G401 (cell line): ENCODE data around the gene VWA8. TPM values are rescaled to one million over a fixed set of nuclear protein-coding genes. Genes with fewer than 3 reads are reported as not detected.

Experiments used
- DNase-seq: peaks from one replicate; pipeline ENCODE4 v3.0.0-alpha.2; 2015; ENCODE audit warnings: low spot score
- in situ Hi-C: cut with HindIII; loops from 2 replicates; pipeline ENCODE4 v1.10.0; 2016; ENCODE audit warnings: low sequenced_read_pairs, mixed read lengths
- total RNA-seq: library from RNA; depleted of rRNA; stranded (reverse); fragments of >200 nt; shearing (Covaris generic); gene quantifications from 2 replicates; pipeline ENCODE4 v1.2.3, GENCODE V29; 2014; rRNA removed

VWA8 gene
- 12.9 and 19.2 TPM in 2 replicates for total RNA-seq

GRCh38 chr13:41960637-41961465 lies at the start of gene VWA8:
Gene VWA8, minus strand, starts transcription at chr13:41961109. Its CDS starts 94 bp downstream, at chr13:41961015.
- in situ Hi-C loops, result no loop called here
- DNase-seq, result peak; percentile 76

GRCh38 chr13:42009057-42009456 lies 48.1 kb upstream of the VWA8 start:
- DNase-seq, result no peak
- in situ Hi-C loops, result no loop called here

GRCh38 chr13:42007844-42008243 lies 46.9 kb upstream of the VWA8 start:
- in situ Hi-C loops, result no loop called here
- DNase-seq, result no peak

GRCh38 chr13:42002066-42002465 lies 41.2 kb upstream of the VWA8 start:
- in situ Hi-C loops, result no loop called here
- DNase-seq, result no peak

GRCh38 chr13:42001580-42001979 lies 40.7 kb upstream of the VWA8 start:
- DNase-seq, result no peak
- in situ Hi-C loops, result no loop called here

GRCh38 chr13:42000846-42001245 lies 39.9 kb upstream of the VWA8 start:
- in situ Hi-C loops, result no loop called here
- DNase-seq, result no peak

GRCh38 chr13:41997396-41997795 lies 36.5 kb upstream of the VWA8 start:
- DNase-seq, result no peak
- in situ Hi-C loops, result no loop called here

- no peak for DNase-seq
- in situ Hi-C loops, result no loop called here
Observed at GRCh38 chr13:41995946-41996345, 35.0 kb upstream of the VWA8 start.

GRCh38 chr13:41995336-41995735 lies 34.4 kb upstream of the VWA8 start:
- in situ Hi-C loops, result no loop called here
- DNase-seq, result no peak

- in situ Hi-C loops, result no loop called here
Observed at GRCh38 chr13:41994696-41995095, 33.8 kb upstream of the VWA8 start.

GRCh38 chr13:41991936-41992335 lies 31.0 kb upstream of the VWA8 start:
- no peak for DNase-seq
- in situ Hi-C loops, result no loop called here

More at GRCh38 chr13:41994696-41995095, 33.8 kb upstream of the VWA8 start:
- DNase-seq, result no peak

GRCh38 chr13:41988244-41988643 lies 27.3 kb upstream of the VWA8 start:
- no peak for DNase-seq
- in situ Hi-C loops, result no loop called here

- DNase-seq, result no peak
- in situ Hi-C loops, result no loop called here
Observed at GRCh38 chr13:41985788-41986508, 25.0 kb upstream of the VWA8 start.

- no peak for DNase-seq
- in situ Hi-C loops, result no loop called here
Observed at GRCh38 chr13:41981951-41982715, 21.2 kb upstream of the VWA8 start.

- DNase-seq, result no peak
- in situ Hi-C loops, result no loop called here
Observed at GRCh38 chr13:41978007-41978406, 17.1 kb upstream of the VWA8 start.

- in situ Hi-C loops, result no loop called here
- DNase-seq, result no peak
Observed at GRCh38 chr13:41976476-41976875, 15.6 kb upstream of the VWA8 start.

GRCh38 chr13:41974262-41974900 lies 13.5 kb upstream of the VWA8 start:
- in situ Hi-C loops, result no loop called here
- DNase-seq, result no peak

GRCh38 chr13:41973247-41973741 lies 12.4 kb upstream of the VWA8 start:
- DNase-seq, result no peak
- in situ Hi-C loops, result no loop called here

- in situ Hi-C loops, result no loop called here
Observed at GRCh38 chr13:41971848-41972247, 10.9 kb upstream of the VWA8 start.

More at GRCh38 chr13:41971848-41972247, 10.9 kb upstream of the VWA8 start:
- DNase-seq, result no peak
